Endothelial cell of umbilical vein (primary cell): ENCODE measurements around the gene PRKACG. TPM values are rescaled to one million over a fixed set of nuclear protein-coding genes. Genes with fewer than 3 reads are reported as not detected.

Source experiments
- BruUV-seq: library from RNA; stranded (reverse); fragments of 400-500 nt; replicated peaks from 2 replicates; lab custom pipeline; 2021; lab: Mats Ljungman, UMichigan
- CTCF ChIA-PET: fragments of 300-600, 350-600 bp; sonication (Branson Sonifier 250); formaldehyde crosslinking; loops from one replicate; lab custom pipeline; 2021; ENCODE audit warnings: antibody characterized with exemption, inconsistent platforms; lab: Charles Lee
- POLR2A ChIA-PET: fragments of 300-600, 350-600 bp; sonication (Branson Sonifier 250); formaldehyde crosslinking; loops from one replicate; lab custom pipeline; 2021; ENCODE audit warnings: antibody characterized with exemption, inconsistent platforms; lab: Charles Lee
- DNase-seq: peaks from one replicate; pipeline ENCODE4 v3.0.0-alpha.2; 2011; ENCODE audit warnings: low read depth, low spot score
- FAIRE-seq: peaks from 2 replicates; lab custom pipeline; 2011; peaks lifted over from hg19 to GRCh38; lab: Jason Lieb, UNC
- H2AFZ ChIP-seq: 2 replicates; pipeline ENCODE4 v1.6.0; 2012; ENCODE audit warnings: low read depth, low read length, control low read depth, inconsistent platforms
- H3K27ac ChIP-seq: 2 replicates; pipeline ENCODE4 v1.5.1; 2011; ENCODE audit warnings: low read depth, mild to moderate bottlenecking, control low read depth, low read length, moderate library complexity; ENCODE audit not compliant: insufficient read depth
- H3K27me3 ChIP-seq, 2 experiments: 2 replicates each; pipeline versions ENCODE4 v1.6.0 to v1.6.1; 2011; ENCODE audit warnings: low read length in 2 of 2, mixed read lengths in 1 of 2; ENCODE audit not compliant: control insufficient read depth in 2 of 2, insufficient read depth in 2 of 2
- H3K36me3 ChIP-seq, 2 experiments: 2 replicates in 1 of 2; 3 replicates in 1 of 2; pipeline ENCODE4 v1.5.1; 2011; ENCODE audit warnings: low read length in 2 of 2, mild to moderate bottlenecking in 1 of 2, moderate library complexity in 1 of 2; ENCODE audit not compliant: control insufficient read depth in 2 of 2, insufficient read depth in 2 of 2; ENCODE audit errors: extremely low read depth in 1 of 2
- H3K4me1 ChIP-seq: 3 replicates; pipeline ENCODE4 v1.5.1; 2011; ENCODE audit warnings: mild to moderate bottlenecking, low read length; ENCODE audit not compliant: control insufficient read depth, insufficient read depth; ENCODE audit errors: extremely low read depth
- H3K4me2 ChIP-seq: 2 replicates; pipeline ENCODE4 v1.6.1; 2011; ENCODE audit warnings: low read length, control low read depth, mixed read lengths; ENCODE audit not compliant: insufficient read depth
- H3K4me3 ChIP-seq, 3 experiments: fragments of 200-600 bp in 1 of 3; sonication (generic), shearing (Covaris generic) in 1 of 3; replicated peaks in 1 of 3; 2 replicates each; pipeline ENCODE4 v1.5.1; 2011 to 2016; ENCODE audit warnings: control low read depth in 3 of 3, low read length in 3 of 3, mild to moderate bottlenecking in 2 of 3, inconsistent platforms in 1 of 3, low read depth in 1 of 3, moderate library complexity in 1 of 3; ENCODE audit not compliant: insufficient read depth in 1 of 3
- H3K79me2 ChIP-seq: 2 replicates; pipeline ENCODE4 v1.6.0; 2012; ENCODE audit warnings: low read length, inconsistent platforms; ENCODE audit not compliant: control insufficient read depth, insufficient read depth
- H3K9ac ChIP-seq: replicated peaks from 2 replicates; pipeline ENCODE3; 2011; ENCODE audit warnings: low read length, control low read depth; ENCODE audit not compliant: insufficient read depth; ENCODE audit errors: extremely low read depth
- H3K9me1 ChIP-seq: replicated peaks from 3 replicates; pipeline ENCODE4 v1.6.0; 2011; ENCODE audit warnings: mild to moderate bottlenecking, low read length; ENCODE audit not compliant: control insufficient read depth, insufficient read depth; ENCODE audit errors: extremely low read depth
- H3K9me3 ChIP-seq: replicated peaks from 2 replicates; pipeline ENCODE4 v1.5.1; 2012; ENCODE audit warnings: low read length, inconsistent platforms; ENCODE audit not compliant: control insufficient read depth, insufficient read depth
- H4K20me1 ChIP-seq: replicated peaks from 2 replicates; pipeline ENCODE3; 2011; ENCODE audit warnings: mild to moderate bottlenecking, low read length; ENCODE audit not compliant: control insufficient read depth, insufficient read depth; ENCODE audit errors: extremely low read depth
- EZH2 ChIP-seq: IDR thresholded peaks from 2 replicates; pipeline ENCODE4 v1.6.1; 2012; ENCODE audit warnings: borderline replicate concordance, low read depth, mild to moderate bottlenecking, moderate library complexity, low read length, inconsistent platforms; ENCODE audit not compliant: severe bottlenecking
- FOS ChIP-seq: IDR thresholded peaks from 2 replicates; pipeline ENCODE4 v1.6.1; 2011; ENCODE audit warnings: mild to moderate bottlenecking, low read length, moderate library complexity, borderline replicate concordance; ENCODE audit not compliant: insufficient read depth
- GATA2 ChIP-seq: IDR thresholded peaks from 2 replicates; pipeline ENCODE4 v1.7.0; 2011; ENCODE audit warnings: low read depth, mild to moderate bottlenecking, moderate library complexity, mixed read lengths, low read length; ENCODE audit not compliant: insufficient read length, insufficient read depth
- JUN ChIP-seq: IDR thresholded peaks from 2 replicates; pipeline ENCODE4 v1.6.1; 2011; ENCODE audit warnings: borderline replicate concordance, low read depth; ENCODE audit not compliant: insufficient read length, insufficient read depth
- MYC ChIP-seq: IDR thresholded peaks from one replicate; pipeline ENCODE4 v1.6.1; 2011; ENCODE audit warnings: mild to moderate bottlenecking, low read depth, low read length
- POLR2A ChIP-seq: IDR thresholded peaks from 2 replicates; pipeline ENCODE4 v1.6.1; 2012; ENCODE audit warnings: low read depth, mild to moderate bottlenecking, control low read depth, low read length
- POLR2AphosphoS5 ChIP-seq: IDR thresholded peaks from 2 replicates; pipeline ENCODE4 v1.6.1; 2012; ENCODE audit warnings: low read depth, mild to moderate bottlenecking, control low read depth, low read length, moderate library complexity; ENCODE audit not compliant: insufficient read depth
- dilution Hi-C: fragments of 300-500 bp; cut with MboI; formaldehyde crosslinking; loops from one replicate; pipeline ENCODE4 v1.15.0; 2019; ENCODE audit warnings: low sequenced_read_pairs; ENCODE audit not compliant: extremely low pct_ligation_motif_present
- intact Hi-C: fragments of 100-400 bp; cut with micrococcal nuclease; formaldehyde crosslinking; loops from one replicate; pipeline ENCODE4 v1.10.0; 2022
- polyA plus RNA-seq, 4 experiments: library from polyadenylated mRNA; depleted of rRNA in 3 of 4; stranded (reverse) in 3 of 4; unstranded in 1 of 4; fragments of >200 nt; gene quantifications; 2 replicates each; pipeline versions ENCODE4 v1.2.1 to v1.2.3, GENCODE V29; 2011 to 2012; ENCODE audit warnings: missing spikeins in 1 of 4
- total RNA-seq: library from RNA; stranded (reverse); gene quantifications from 2 replicates; pipeline ENCODE4 v1.2.3, GENCODE V29; 2021
- TF ChIP-seq, protein P1 (sequence below): IDR thresholded peaks from 2 replicates; pipeline ENCODE4 v1.6.1; 2011; ENCODE audit not compliant: insufficient read depth, insufficient read length
- TF ChIP-seq, protein P2 (sequence below), 2 donors: IDR thresholded peaks; 1 replicate in 1 of 2; 2 replicates in 1 of 2; pipeline ENCODE4 v1.5.1; 2011; ENCODE audit warnings: low read length in 2 of 2, mild to moderate bottlenecking in 2 of 2, moderate library complexity in 2 of 2, control low read depth in 1 of 2, inconsistent platforms in 1 of 2, low read depth in 1 of 2; ENCODE audit not compliant: insufficient read depth in 1 of 2; ENCODE audit errors: extremely low read depth in 1 of 2

PRKACG gene
- total and polyA plus RNA-seq, 2 donors (not counting 3 experiments of a cell fraction or from before 2014, with no cell fraction given), result not detected

DNA sequence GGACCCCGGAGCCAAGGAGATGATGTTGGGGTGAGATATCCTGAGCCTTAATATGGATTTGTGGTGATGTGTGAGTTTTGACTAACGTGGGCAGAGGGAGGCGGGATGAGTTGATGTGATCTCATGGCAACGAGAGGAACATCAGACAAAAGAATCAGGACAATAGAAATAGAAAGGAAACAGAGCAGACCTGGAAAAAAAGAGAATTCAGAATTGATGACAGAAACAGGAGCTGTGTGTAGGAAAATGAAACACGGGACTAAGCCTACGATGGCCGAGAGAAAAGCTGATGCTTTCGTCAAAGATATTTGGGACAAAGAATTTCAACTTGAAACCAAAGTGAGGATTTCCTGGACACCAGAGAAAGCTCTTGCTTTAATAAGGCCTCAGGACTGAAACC is 10.9 kb downstream of the PRKACG start:
- BruUV-seq, result no TSS peak
- Histone ChIP-seq H2AFZ (no peak overlapping the region), H3K9ac (no peak overlapping the region), H3K36me3 (no peaks in the 10 kb centered on the region), H3K79me2 (no peaks in the 10 kb centered on the region), H3K9me3 (no peaks in the 10 kb centered on the region), H4K20me1 (no peaks in the 10 kb centered on the region), H3K4me3 (no peak overlapping the region), H3K4me1 (no peaks in the 10 kb centered on the region), H3K9me1 (no peaks in the 10 kb centered on the region), H3K27ac (no peak overlapping the region), H3K4me2 (no peak overlapping the region), H3K27me3 (peaks cover 0 to 4% of the 10 kb centered on the region in 2 experiments)
- no peak for DNase-seq
- CTCF ChIA-PET, result no interaction called here
- no peak for TF ChIP-seq MYC
- TF ChIP-seq GATA2, result no peak
- TF ChIP-seq JUN, result no peak
- no peak for TF ChIP-seq POLR2AphosphoS5
- TF ChIP-seq, protein P1, sequence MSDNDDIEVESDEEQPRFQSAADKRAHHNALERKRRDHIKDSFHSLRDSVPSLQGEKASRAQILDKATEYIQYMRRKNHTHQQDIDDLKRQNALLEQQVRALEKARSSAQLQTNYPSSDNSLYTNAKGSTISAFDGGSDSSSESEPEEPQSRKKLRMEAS, result no peak
- TF ChIP-seq EZH2, result no peak
- no peak for TF ChIP-seq FOS
- no peak for TF ChIP-seq POLR2A
- intact Hi-C loops (no loop called here), dilution Hi-C loops (no loop called here)
- POLR2A ChIA-PET, result no interaction called here
- FAIRE-seq, result no peak

DNA sequence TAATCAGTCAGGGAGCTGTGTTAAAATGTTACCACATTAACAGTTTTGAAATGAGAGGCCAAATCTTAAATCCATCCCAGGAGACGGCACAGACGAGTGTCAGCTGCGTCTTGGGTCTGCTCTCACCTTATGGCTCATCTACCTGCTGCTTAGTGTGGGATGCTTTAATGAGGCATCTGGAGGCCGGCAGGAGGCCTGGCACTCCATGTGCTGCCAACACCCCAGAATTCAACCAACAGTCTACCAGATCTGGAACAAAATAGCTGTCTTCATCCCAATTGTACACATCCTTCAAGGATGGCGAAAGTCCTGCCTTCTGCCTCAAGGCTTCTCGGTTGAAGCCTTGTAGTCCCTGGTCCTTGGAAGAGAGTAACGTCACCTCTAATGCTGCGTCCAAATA is 12.0 kb downstream of the PRKACG start:
- no peak overlapping the region for H3K4me3 ChIP-seq
- H3K9ac ChIP-seq, result no peak overlapping the region
- no peaks in the 10 kb centered on the region for H3K4me1 ChIP-seq
- dilution Hi-C loops (no loop called here), intact Hi-C loops (no loop called here)
- no peaks in the 10 kb centered on the region for H3K36me3 ChIP-seq
- no peaks in the 10 kb centered on the region for H4K20me1 ChIP-seq
- no peaks in the 10 kb centered on the region for H3K9me3 ChIP-seq
- no peak overlapping the region for H2AFZ ChIP-seq
- DNase-seq (no peak), FAIRE-seq (no peak)
- H3K27me3 ChIP-seq, result peaks cover 2 to 4% of the 10 kb centered on the region in 2 experiments
- ChIA-PET CTCF (interaction anchor here (1.1 kb wide), 1 partner anchor 422 kb away, joined by 3 read pairs; no protein-coding TSS in a partner anchor), POLR2A (no interaction called here)
- BruUV-seq, result no TSS peak
- H3K9me1 ChIP-seq, result no peaks in the 10 kb centered on the region
- no peak overlapping the region for H3K27ac ChIP-seq
- no peak for TF ChIP-seq POLR2AphosphoS5
- TF ChIP-seq EZH2, result no peak
- TF ChIP-seq POLR2A, result no peak
- TF ChIP-seq FOS, result no peak
- TF ChIP-seq, protein P2, sequence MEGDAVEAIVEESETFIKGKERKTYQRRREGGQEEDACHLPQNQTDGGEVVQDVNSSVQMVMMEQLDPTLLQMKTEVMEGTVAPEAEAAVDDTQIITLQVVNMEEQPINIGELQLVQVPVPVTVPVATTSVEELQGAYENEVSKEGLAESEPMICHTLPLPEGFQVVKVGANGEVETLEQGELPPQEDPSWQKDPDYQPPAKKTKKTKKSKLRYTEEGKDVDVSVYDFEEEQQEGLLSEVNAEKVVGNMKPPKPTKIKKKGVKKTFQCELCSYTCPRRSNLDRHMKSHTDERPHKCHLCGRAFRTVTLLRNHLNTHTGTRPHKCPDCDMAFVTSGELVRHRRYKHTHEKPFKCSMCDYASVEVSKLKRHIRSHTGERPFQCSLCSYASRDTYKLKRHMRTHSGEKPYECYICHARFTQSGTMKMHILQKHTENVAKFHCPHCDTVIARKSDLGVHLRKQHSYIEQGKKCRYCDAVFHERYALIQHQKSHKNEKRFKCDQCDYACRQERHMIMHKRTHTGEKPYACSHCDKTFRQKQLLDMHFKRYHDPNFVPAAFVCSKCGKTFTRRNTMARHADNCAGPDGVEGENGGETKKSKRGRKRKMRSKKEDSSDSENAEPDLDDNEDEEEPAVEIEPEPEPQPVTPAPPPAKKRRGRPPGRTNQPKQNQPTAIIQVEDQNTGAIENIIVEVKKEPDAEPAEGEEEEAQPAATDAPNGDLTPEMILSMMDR (IDR thresholded peaks at IDR 0.05; ENCODE audit: extremely low read depth in 1 of 2, insufficient read depth in 1 of 2, low read depth in 1 of 2, low read length in 2 of 2), result no peak
- TF ChIP-seq, protein P1, result no peak
- no peak for TF ChIP-seq JUN
- no peak for TF ChIP-seq GATA2
- no peak for TF ChIP-seq MYC
- H3K4me2 ChIP-seq, result no peak overlapping the region
- no peaks in the 10 kb centered on the region for H3K79me2 ChIP-seq
